ENCODE measurements around the gene GRIA2. TPM values are rescaled to one million over a fixed set of nuclear protein-coding genes. Genes with fewer than 3 reads are reported as not detected.
"Not testable (repeated sequence)": the region's sequence is repeated elsewhere in the genome, so short reads cannot be mapped to it uniquely, and the experiment has no call there.

GRIA2 gene
- 585 TPM for total RNA-seq

- peak; percentile 82 for DNase-seq
Observed at GRCh38 chr4:157220371-157220881, at the start of gene GRIA2. Gene GRIA2, plus strand, starts transcription at chr4:157220728. Its CDS starts 315 bp downstream, at chr4:157221043.

- no peak for DNase-seq
Observed at GRCh38 chr4:157172011-157172410, 48.5 kb upstream of the GRIA2 start.

GRCh38 chr4:157180268-157180667, 40.3 kb upstream of the GRIA2 start:
- DNase-seq = not testable (repeated sequence)

- DNase-seq = no peak
Observed at GRCh38 chr4:157184300-157184699, 36.2 kb upstream of the GRIA2 start.

GRCh38 chr4:157185363-157185762, 35.2 kb upstream of the GRIA2 start:
- DNase-seq = no peak

- no peak for DNase-seq
Observed at GRCh38 chr4:157195374-157195773, 25.2 kb upstream of the GRIA2 start.

GRCh38 chr4:157196046-157196445, 24.5 kb upstream of the GRIA2 start:
- DNase-seq = no peak

GRCh38 chr4:157204634-157205244, 15.8 kb upstream of the GRIA2 start:
- no peak for DNase-seq

- DNase-seq = no peak
Observed at GRCh38 chr4:157217708-157218107, 2.8 kb upstream of the GRIA2 start.

GRCh38 chr4:157219711-157220370, 687 bp upstream of the GRIA2 start:
- no peak for DNase-seq

- DNase-seq = no peak
Observed at GRCh38 chr4:157221426-157221894, 932 bp downstream of the GRIA2 start.

GRCh38 chr4:157221895-157222770, 1.6 kb downstream of the GRIA2 start:
- DNase-seq = peak; percentile 79

- peak; percentile 68 for DNase-seq
Observed at GRCh38 chr4:157222771-157223160, 2.2 kb downstream of the GRIA2 start.

- no peak for DNase-seq
Observed at GRCh38 chr4:157223456-157223855, 2.9 kb downstream of the GRIA2 start.

GRCh38 chr4:157225096-157225495, 4.6 kb downstream of the GRIA2 start:
- DNase-seq = no peak

GRCh38 chr4:157226035-157226434, 5.5 kb downstream of the GRIA2 start:
- DNase-seq = no peak

GRCh38 chr4:157226601-157227000, 6.1 kb downstream of the GRIA2 start:
- no peak for DNase-seq

- no peak for DNase-seq
Observed at GRCh38 chr4:157231525-157231924, 11.0 kb downstream of the GRIA2 start.

GRCh38 chr4:157242871-157243270, 22.3 kb downstream of the GRIA2 start:
- no peak for DNase-seq

GRCh38 chr4:157244348-157244747, 23.8 kb downstream of the GRIA2 start:
- DNase-seq = no peak

GRCh38 chr4:157245351-157245750, 24.8 kb downstream of the GRIA2 start:
- no peak for DNase-seq

- DNase-seq = no peak
Observed at GRCh38 chr4:157246964-157247363, 26.4 kb downstream of the GRIA2 start.

- DNase-seq = not testable (repeated sequence)
Observed at GRCh38 chr4:157258165-157258564, 37.6 kb downstream of the GRIA2 start.
